ENCODE measurements around the gene CTBP2. TPM values are rescaled to one million over a fixed set of nuclear protein-coding genes. Genes with fewer than 3 reads are reported as not detected.

Gene CTBP2
- total RNA-seq, 4 donors from 2014 or later, result 74.8 to 103 (median 79.2) TPM

GRCh38 chr10:125137601-125138438, 22.5 kb downstream of the CTBP2 start:
- H3K27me3 ChIP-seq, result no peaks in the 10 kb centered on the region
- no peak for ATAC-seq

GRCh38 chr10:125136087-125136486, 24.3 kb downstream of the CTBP2 start:
- Histone ChIP-seq H3K4me3 (no peak overlapping the region), H3K4me1 (peaks cover 0 to 85% (median 23%) of the 10 kb centered on the region in 3 donors), H3K27ac (no peak overlapping the region), H3K27me3 (no peaks in the 10 kb centered on the region), H3K9me3 (no peaks in the 10 kb centered on the region), H3K36me3 (peaks cover 0 to 30% of the 10 kb centered on the region in 2 donors)
- ATAC-seq, result no peak
- WGBS, 2 donors (ENCODE audit: low coverage in 1 of 2), result 100% methylated on average over 2 of the region's 4 CpGs; no CpG with 5 or more reads in 1 of the 2 donors
- TF ChIP-seq POLR2AphosphoS5 (IDR thresholded peaks at IDR 0.05), result no peak
- no peak for TF ChIP-seq EP300 (IDR thresholded peaks at IDR 0.05)
- TF ChIP-seq POLR2A (IDR thresholded peaks at IDR 0.05), result no peak
- no peak for TF ChIP-seq CTCF (IDR thresholded peaks at IDR 0.05)

More at GRCh38 chr10:125137601-125138438, 22.5 kb downstream of the CTBP2 start:
- peaks cover 0 to 28% of the 10 kb centered on the region in 2 donors for H3K36me3 ChIP-seq
- peaks cover 0 to 94% (median 30%) of the 10 kb centered on the region in 3 donors for H3K4me1 ChIP-seq
- H3K4me3 ChIP-seq, result no peak overlapping the region
- TF ChIP-seq POLR2A (IDR thresholded peaks at IDR 0.05) (no peak), POLR2AphosphoS5 (IDR thresholded peaks at IDR 0.05) (no peak), CTCF (IDR thresholded peaks at IDR 0.05) (no peak), EP300 (IDR thresholded peaks at IDR 0.05) (no peak)
- H3K9me3 ChIP-seq, result no peaks in the 10 kb centered on the region
- WGBS, 2 donors (ENCODE audit: low coverage in 1 of 2), result 46 to 50% methylated on average over 5 to 8 of the region's 25 CpGs
- no peak overlapping the region for H3K27ac ChIP-seq

- H3K27me3 ChIP-seq, result no peaks in the 10 kb centered on the region
- H3K9me3 ChIP-seq, result no peaks in the 10 kb centered on the region
- no peak for TF ChIP-seq POLR2AphosphoS5 (IDR thresholded peaks at IDR 0.05)
- TF ChIP-seq EP300 (IDR thresholded peaks at IDR 0.05), result no peak
- TF ChIP-seq POLR2A (IDR thresholded peaks at IDR 0.05), result no peak
- no peak for TF ChIP-seq CTCF (IDR thresholded peaks at IDR 0.05)
- no peak overlapping the region for H3K4me3 ChIP-seq
- no CpG with 5 or more reads among the region's 6 CpGs for WGBS, 2 donors (ENCODE audit: low coverage in 1 of 2)
- no peak overlapping the region for H3K27ac ChIP-seq
- H3K4me1 ChIP-seq, result peaks cover 0 to 81% (median 23%) of the 10 kb centered on the region in 3 donors
- H3K36me3 ChIP-seq, result peaks cover 0 to 34% of the 10 kb centered on the region in 2 donors
- ATAC-seq, result no peak
Measured at GRCh38 chr10:125135771-125136035, 24.7 kb downstream of the CTBP2 start.

- no peaks in the 10 kb centered on the region for H3K27me3 ChIP-seq
- peaks cover 0 to 81% (median 23%) of the 10 kb centered on the region in 3 donors for H3K4me1 ChIP-seq
- H3K4me3 ChIP-seq, result no peak overlapping the region
- no peaks in the 10 kb centered on the region for H3K9me3 ChIP-seq
- 72 to 80% methylated on average over 8 to 10 of the region's 20 CpGs for WGBS, 2 donors (ENCODE audit: low coverage in 1 of 2)
- H3K36me3 ChIP-seq, result peaks cover 0 to 39% of the 10 kb centered on the region in 2 donors
- ATAC-seq, result no peak
- TF ChIP-seq POLR2A (IDR thresholded peaks at IDR 0.05), result no peak
- no peak for TF ChIP-seq CTCF (IDR thresholded peaks at IDR 0.05)
- no peak for TF ChIP-seq EP300 (IDR thresholded peaks at IDR 0.05)
- TF ChIP-seq POLR2AphosphoS5 (IDR thresholded peaks at IDR 0.05), result no peak
- no peak overlapping the region for H3K27ac ChIP-seq
Measured at GRCh38 chr10:125134916-125135770, 25.2 kb downstream of the CTBP2 start.

Data from gastroesophageal sphincter (tissue), 4 donors.